NCI-H128 (cell line): Measurements from ENCODE around the gene ADAMTS17.

Source experiments
- DNase-seq: peaks from one replicate; lab custom pipeline; 2025; ENCODE audit not compliant: unreplicated experiment; lab: John Stamatoyannopoulos, UW

The ADAMTS17 gene

DNA sequence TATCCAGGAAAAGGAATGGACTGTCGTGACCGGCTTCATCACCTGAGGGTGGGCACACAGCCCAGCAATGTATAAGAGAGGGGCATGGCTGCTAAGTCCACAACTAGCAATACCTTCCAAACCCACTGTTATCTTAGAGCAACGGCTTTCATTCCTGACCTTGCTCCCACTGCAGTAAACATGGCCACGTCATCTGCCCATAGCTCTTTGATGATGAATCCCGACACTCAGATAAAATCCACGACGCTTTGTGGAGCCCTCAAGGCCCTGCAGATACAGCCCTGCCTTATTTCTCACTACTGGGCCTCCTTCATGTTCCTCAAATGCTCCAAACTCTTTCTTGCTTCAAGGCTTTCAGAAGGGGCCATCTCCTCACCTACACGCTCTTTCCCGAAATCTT lies 114.0 kb downstream of the ADAMTS17 start:
- DNase-seq = no peak

DNA sequence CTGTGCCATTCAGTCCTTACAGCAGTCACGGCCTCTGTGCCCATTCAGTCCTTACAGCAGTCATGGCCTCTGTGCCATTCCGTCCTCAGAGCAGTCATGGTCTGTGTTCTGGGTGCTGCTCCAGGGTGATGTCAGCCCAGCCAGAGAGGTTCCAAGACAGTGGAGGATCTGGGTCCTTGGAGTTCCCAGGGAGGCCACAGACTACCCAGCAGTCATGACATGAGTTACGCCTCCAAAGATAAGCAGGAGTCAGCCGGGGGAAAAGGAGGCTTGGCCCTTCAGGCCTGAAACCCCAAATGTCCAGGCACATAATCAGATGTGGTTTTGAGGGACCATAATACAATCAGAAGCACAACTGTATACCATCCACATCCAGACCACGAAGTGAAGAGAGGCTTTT lies 115.7 kb downstream of the ADAMTS17 start:
- no peak for DNase-seq

DNA sequence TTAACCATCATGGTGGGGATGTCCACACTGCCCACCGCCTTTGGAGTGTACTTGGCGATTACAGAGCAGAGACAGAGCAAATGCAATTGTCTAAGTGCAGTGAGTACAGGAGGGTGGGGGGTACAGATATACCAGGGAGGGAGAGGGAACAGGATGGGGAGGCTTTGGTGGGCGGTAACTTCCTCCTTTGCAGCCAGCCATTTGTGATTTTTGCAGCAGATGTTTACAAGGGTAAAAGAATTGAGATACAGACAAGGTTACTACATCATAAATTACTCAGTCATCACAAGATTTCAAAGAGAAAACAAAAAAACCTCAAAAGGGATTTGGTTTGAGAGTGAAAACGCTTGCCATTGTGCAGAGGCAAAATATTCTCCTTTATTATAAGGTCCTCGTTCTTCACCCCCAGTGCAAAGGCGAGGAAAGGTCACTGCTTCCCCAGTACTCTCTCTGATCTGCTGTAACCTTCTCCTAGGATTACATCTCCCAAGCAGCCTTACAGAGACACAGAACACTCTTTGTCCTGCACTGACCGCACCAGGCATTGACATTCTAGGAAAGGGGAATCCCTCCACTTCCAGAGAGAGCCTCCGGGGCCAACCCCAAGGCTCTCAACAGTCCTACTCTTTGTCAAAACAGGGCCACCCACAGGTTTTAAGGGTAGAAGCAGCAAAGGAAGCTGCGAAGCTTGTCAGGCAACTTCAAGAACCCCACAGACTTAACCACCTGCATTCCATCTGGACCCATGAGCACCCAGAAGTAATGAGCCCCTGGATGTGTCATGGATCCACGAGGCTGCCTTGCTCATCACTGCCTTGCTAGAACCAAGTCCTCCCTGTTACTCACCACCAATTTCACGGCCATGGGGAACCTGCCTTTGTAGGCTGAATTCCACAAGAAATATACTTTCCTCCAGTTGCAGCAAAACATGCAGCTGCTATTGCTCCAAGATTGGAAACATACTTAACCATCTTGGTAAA lies 117.3 kb downstream of the ADAMTS17 start:
- no peak for DNase-seq

DNA sequence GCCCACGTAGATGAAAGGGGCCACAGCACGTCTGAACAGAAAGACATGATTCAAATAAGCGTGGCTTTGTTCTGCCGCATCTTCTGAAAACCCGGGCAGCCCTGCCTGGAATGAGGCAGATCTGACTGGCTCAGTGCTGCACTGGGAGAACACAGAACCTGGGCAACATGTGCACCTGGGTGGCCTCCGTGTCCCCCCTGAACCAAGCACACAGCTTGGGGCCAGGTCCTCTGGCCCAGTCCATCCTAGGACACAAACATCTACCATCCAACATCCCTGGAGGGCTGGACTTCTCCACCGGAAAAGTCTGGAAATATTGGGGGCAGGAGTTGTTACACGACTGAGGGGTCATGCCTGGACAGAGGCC lies 119.4 kb downstream of the ADAMTS17 start:
- DNase-seq = no peak

DNA sequence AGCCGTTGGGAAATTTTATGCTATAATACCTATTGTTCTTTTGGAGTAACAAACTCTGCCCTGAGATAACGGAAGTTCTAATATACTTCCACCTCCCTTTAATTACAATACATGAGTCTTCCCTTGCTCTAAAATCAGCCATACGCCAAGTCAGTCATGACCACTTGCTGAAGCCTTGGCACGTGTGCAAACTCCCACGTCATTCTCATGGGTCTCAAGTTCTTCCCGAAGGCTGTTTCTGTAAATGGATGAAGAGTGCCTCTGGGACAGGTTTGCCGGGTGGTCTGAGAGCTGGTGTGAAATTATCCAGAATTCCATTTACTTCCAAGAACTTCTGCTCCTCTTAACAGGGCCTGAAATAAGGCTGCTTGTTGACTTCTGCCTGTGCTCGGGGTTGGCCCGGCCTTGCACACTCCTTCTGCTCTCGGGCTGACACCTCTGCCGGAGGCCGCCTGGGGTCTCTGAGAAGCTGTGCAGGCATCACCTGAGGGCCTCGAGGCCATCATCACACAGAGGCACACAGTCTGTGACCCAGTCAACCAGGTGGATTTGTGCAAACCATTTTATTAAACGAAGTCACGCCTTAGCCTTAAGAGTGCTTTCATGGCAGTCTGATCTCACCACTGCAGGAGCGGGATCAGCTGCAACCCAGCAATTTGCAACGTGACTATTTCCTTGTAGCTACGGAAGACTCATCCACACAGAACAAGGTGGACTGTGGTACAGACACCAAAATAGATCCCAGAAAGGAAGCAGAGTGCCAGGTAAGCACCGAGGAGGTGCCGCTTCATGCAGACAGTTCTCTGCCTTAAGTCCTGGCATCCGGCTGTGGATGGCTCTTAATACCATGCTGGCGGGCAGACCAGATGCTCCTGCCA lies 120.1 kb downstream of the ADAMTS17 start:
- no peak for DNase-seq

DNA sequence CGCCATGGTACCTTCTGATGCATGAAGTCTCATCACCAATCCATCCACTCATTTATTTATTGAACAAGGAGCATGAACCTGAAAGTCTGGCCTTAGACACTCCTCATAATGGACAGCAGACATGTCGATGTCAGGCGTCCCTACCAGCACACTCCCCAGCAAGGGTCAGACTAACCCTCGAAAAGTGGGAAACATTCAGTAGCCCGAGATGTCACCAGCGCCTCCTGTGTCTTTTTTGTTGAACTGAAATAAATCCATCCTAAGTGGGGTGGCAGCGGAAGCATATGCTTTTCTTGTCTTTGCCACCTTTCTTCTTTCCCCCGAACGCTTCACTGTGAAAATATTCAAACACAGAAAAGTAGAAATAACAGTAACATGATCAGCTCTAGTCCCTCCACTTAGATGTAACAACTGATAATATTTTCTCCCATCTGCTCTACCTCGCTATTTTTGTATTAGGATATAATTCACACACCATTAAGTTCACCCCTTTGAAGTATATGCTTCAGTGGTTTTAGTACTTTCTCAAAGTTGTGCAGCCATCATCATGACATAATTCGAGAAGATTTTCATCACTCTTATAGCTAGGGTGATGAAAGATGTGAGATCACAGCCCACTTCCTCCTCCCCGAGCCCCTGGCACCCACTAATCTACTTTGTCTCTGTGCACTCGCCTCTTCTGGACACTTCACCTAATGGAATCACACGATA lies 121.6 kb downstream of the ADAMTS17 start:
- no peak for DNase-seq

DNA sequence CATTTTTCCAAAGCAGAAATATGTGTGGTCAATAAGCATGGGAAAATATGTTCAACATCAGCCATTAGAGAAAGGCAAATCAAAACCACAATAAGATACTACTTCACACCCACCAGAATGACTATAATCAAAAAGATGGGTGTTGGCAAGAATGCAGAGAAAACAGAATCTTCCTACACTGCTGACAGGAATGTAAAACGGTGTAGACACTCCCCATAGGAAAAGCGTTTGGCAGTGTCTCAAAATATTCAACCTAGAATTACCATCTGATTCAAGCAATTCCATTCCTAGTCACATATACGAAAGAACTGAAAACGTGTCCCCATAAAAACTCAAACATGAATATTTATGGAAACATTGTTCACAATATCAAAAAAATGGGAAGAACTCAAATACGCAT lies 123.3 kb downstream of the ADAMTS17 start:
- no peak for DNase-seq

DNA sequence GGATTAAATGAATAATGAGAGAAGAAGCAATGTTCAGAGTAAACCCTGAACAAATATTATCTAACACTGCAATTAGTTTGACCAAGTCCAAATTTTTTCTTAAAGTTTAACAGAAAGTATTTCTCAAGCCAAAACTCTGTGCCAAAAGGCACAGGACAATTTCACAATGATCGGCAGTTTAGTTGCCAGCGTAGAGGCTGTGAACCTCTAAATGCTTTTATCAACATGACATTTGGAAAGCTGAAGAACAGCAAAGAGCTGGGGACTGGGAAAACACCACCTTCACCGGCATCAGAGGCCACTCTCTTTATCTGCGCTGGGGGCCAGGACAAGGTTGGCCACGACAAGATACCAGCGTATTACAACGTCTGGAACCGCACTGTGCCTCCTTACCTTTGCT lies 125.6 kb downstream of the ADAMTS17 start:
- no peak for DNase-seq

DNA sequence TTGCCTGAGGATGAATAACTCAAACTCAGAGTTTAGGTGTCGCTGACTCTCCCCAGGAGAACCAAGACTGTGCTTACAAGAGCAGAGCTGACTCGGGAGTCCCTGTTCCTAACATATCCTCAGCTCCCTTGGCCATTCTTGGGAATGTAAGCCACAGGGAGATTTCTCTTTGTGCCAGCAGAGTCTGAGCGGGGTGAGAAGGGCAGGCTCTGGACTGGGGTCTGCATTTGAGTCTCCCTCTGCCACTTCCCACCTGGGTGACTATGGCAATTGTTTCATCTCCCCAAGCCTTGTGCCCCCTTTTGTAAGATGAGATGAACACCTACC lies 126.0 kb downstream of the ADAMTS17 start:
- no peak for DNase-seq

DNA sequence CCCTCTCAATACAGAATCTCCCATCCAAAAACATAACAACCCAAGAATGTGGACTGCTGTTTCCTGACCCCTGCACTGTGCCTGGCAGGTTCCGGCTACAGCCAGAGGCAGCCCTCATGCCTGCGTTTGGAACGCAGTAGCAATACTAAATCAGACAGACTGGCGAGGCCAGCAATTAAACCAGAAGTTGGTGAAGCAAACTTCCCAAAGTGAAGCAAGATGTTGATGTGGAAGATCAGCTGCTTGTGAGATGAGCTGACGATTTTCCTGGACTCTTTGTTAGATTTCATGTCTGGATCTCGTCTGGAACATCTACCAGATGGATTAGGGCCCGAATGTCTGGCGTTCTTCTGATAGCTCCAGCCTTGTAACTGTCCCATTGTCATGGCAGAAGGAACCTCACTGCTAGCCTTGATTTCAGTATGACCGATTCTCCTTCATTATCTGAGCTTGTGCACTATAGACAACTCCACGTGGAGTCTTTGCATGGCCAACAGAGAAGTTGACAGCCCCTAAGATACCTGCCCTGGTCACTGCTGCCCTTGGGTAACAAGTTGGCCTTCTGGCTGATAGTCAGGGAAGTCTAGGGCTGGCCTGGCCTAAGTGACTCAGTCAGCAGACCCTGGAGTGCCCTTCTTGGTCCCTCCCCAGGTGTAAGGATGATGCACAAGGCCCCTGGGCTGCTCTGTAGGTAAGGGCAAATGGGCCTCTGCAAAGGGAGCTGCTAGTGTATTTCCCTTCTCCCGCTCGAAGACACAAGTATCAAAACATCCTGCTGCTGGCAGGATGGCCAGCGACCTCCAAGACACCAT lies 126.5 kb downstream of the ADAMTS17 start:
- no peak for DNase-seq

DNA sequence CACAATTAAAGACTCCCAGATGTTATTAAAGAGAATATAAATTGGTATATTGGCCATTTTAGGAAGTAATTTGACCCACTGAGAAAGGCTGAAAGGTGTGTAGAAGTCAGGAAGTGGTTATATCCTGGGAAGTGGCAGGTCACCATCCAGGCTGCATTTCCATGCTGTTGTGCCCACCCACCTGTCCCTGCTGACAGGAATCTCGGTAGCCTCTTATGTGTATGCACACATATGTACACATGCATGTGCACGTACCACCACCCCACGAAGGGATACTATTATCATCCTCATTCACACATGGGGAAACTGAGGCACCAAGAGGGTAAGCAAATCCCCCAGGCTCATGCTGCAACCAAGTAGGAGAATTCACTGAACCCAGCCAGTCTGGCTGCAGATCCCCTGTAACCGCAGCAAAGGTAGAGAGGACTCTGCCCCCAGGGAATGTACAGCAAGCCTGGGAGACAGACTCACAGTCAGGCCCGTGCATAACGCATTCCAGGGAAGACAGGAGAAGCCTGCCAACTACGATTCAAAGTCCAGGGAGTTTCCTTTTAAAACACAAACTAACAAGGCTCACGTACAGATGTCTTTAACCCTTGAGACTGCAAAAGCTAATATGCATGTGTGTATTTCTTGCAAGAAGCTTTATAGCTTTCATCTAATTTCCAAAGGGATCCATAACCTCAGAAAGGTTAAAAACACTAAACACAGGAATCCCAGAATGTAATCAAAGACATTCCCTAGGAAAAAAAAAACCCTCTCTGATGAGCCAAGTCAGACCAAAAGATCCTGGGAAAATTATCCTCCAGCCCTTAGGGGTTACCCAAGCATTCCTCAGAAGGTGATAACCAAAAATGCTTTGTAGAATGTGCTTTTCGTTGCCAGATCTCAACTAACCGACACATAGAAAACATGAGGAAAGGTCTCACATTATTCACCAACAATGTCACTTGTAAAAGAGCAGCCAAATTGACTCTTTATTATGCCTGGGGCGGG lies 129.6 kb downstream of the ADAMTS17 start:
- DNase-seq = no peak

DNA sequence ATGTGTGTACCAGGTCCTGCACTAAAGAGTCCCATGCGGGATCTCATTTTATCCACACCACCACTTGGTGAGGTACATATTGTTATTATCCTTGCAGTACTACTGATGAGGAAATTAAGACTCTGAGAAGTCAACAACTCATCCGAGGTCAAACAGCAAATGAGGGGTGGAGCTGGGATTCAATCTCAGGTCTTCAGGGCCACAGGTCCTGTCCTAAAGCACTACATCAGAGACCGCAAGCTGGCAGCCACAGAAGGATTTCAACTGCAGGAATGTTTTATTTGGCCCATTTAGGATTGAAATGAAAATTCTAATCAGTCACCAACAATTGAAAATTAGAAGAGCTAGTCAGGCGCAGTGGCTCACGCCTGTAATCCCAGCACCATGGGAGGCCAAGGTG lies 131.4 kb downstream of the ADAMTS17 start:
- DNase-seq = no peak

DNA sequence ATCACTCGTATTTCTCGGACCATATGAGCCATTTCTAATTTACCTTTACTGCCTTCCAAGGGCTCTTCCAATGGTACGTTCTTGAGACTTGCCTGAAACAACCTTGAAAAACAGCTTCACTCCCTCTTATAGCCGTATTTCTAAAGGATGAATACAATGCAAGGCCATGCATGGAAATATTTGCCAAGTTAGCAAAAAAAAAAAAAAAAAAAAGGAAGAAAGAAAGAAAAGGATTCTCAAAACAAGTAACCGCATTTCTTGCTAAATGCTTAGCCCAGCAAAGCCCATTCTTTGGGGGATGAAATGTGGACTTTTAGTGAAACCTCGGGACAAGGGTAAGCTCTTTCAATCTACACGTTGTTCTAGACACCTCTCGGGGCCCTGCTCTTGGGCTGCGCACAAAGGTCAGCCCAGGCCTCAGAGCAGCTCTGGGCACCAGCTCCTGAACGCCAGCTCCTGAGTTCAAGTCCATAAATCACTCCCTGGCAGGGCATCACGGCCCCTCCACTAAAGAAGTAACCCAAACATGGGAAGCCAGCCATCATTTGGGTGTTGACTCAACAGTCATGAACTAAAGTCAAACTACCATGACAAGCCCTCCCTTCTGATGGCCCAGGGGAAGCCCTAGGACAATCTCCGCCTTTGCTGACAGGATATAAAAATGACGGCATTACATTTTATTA lies 132.7 kb downstream of the ADAMTS17 start:
- no peak for DNase-seq

DNA sequence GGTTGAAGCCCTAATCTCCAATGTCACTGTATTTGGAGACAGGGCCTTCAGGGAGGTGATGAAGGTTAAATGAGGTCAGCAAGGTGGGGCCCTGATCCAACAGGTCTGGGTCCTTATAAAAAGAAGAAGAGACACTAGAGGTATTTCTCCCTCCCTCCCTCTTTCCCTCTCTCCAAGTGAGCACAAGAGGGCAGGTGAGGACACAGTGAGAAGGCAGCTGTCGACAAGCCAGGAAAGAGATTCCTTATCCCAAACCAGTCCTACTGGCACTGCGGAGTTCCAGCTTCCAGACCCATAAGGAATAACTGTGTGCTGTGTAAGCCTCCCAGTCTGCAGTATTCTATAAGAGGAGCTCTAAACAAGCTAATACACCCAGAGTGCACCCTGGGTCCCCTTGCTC lies 134.7 kb downstream of the ADAMTS17 start:
- DNase-seq = no peak

DNA sequence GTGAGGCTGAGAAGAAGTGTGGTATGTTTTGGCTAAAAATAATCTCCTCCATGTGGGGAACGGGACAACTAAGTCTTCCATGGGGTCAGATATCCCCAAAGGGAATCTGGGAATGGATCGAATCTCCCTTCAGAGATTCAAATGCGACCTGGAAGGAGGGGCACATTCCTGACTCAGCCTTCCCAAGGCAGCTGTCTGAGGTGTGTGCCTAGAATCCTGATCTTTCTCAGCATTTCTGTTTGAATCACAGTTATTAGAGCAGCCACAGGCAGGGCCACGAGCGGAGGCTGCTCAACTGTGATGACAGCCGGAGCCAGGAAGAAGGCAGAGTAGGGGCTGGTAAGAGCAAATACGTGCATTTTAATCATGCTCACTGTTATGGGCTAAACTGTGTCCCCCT lies 135.1 kb downstream of the ADAMTS17 start:
- no peak for DNase-seq

DNA sequence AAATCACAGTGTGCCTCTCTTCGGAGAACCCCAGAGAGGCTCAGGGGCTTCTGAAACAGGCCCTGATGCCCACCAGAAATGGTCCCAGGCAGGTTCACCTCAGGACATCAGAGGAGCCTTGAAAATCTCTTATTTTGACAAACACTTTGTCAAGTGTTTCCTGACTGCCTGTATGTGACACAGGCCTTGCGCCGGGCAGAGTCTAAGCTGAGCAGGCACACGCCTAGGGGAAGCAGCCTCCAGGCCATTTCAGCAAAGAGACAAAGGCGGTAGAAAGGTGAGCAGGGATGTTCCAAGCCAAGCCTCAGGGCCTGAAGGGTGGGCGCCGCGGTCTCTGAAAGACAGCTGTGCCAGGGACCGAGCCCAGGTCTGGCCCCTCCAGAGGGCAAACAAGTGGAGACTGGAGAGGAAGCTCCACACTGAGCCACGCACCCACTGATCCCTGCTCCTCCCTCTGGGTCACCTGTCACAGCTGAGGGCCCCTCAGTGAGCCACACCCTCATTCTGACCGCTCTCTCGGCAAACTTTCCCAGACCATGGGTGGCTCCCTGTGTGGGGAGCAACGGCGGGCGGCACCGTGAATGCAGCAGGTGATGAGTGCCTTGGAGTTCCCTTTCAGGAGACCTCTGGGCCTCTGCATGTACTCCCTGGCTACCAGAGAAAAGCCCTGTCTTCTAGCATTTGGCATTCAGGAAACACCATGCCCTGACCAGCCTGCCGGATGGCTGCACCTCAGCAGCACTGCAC lies 136.1 kb downstream of the ADAMTS17 start:
- DNase-seq = no peak

DNA sequence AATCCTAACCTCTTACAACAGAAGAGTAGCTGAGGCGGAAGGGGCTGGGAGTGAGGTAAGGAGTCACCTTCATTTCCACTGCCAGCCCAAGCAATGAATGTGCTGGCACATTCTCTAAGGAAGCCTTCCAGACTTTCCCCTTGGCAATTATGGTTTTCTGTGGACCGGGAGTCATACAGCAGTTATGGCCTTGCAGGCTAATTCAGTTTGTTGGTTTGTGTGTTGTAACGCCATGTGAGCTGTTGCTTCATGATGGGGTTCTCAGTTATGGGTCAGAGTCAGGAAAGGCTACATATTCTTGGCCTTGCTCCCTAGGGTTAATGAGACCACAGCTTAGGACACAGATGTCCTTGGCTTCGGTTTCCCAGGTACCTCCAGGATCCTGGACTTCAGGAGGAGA lies 137.0 kb downstream of the ADAMTS17 start:
- DNase-seq = no peak

DNA sequence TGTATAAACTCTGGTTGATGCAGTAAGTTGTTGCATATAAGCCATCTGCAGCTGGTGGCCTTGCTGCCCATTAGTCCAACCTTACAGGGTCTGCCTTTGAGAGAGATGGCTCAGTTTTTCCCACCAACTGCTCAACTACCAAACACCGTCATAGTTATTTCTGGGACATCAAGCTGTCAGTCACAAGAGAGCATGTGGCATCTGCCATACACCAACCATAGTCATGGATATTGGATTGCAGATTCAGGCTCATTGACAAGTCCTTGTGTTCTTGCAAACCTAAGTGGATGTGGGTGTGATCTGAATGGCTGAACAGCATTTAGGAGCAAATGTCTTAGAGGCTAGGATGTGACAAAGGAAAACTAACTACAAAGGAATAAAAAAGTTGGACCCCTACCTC lies 137.6 kb downstream of the ADAMTS17 start:
- no peak for DNase-seq
